DMS79 (cell line): Measurements from ENCODE around the gene TH.

ENCODE experiments used
- DNase-seq: peaks from one replicate; lab custom pipeline; 2025; lab: John Stamatoyannopoulos, UW

TH gene

GRCh38 chr11:2171591-2172003 is at the start of gene TH:
TSS of gene TH (minus strand) at chr11:2171815. CDS start at chr11:2171786, 29 bp downstream.
- DNase-seq = no peak

GRCh38 chr11:2221024-2221423 is 49.4 kb upstream of the TH start:
- no peak for DNase-seq

GRCh38 chr11:2220173-2220771 is 48.7 kb upstream of the TH start:
- no peak for DNase-seq

GRCh38 chr11:2219318-2220017 is 47.9 kb upstream of the TH start:
- no peak for DNase-seq

- DNase-seq = no peak
Measured at GRCh38 chr11:2218031-2218633, 46.5 kb upstream of the TH start.

- DNase-seq = no peak
Measured at GRCh38 chr11:2217211-2218030, 45.8 kb upstream of the TH start.

GRCh38 chr11:2216400-2217064 is 44.9 kb upstream of the TH start:
- no peak for DNase-seq

GRCh38 chr11:2215561-2216399 is 44.2 kb upstream of the TH start:
- no peak for DNase-seq

- DNase-seq = no peak
Measured at GRCh38 chr11:2215230-2215560, 43.6 kb upstream of the TH start.

- DNase-seq = no peak
Measured at GRCh38 chr11:2214527-2215229, 43.1 kb upstream of the TH start.

GRCh38 chr11:2213890-2214526 is 42.4 kb upstream of the TH start:
- no peak for DNase-seq

- no peak for DNase-seq
Measured at GRCh38 chr11:2213384-2213842, 41.8 kb upstream of the TH start.

- DNase-seq = no peak
Measured at GRCh38 chr11:2212411-2213251, 41.0 kb upstream of the TH start.

GRCh38 chr11:2211113-2211971 is 39.7 kb upstream of the TH start:
- peak; percentile 26 for DNase-seq

GRCh38 chr11:2210366-2211112 is 38.9 kb upstream of the TH start:
- DNase-seq = no peak

GRCh38 chr11:2209900-2210321 is 38.3 kb upstream of the TH start:
- DNase-seq = no peak

- DNase-seq = no peak
Measured at GRCh38 chr11:2209370-2209801, 37.8 kb upstream of the TH start.
